GM19328 (cell line): ENCODE results near the gene RECQL.
"Not testable (repeated sequence)": the region's sequence is repeated elsewhere in the genome, so short reads cannot be mapped to it uniquely, and the experiment has no call there.

ENCODE experiments used
- ATAC-seq: cut with Tn5 transposase; IDR thresholded peaks from one replicate; pipeline ENCODE4 v1.9.1; 2021; ENCODE audit warnings: mild to moderate bottlenecking, moderate library complexity; ENCODE audit not compliant: unreplicated experiment

The RECQL gene

GRCh38 chr12:21433525-21433924 is 67.9 kb downstream of the RECQL start:
- ATAC-seq: no peak

GRCh38 chr12:21429994-21430393 is 71.4 kb downstream of the RECQL start:
- no peak for ATAC-seq

GRCh38 chr12:21428241-21428640 is 73.2 kb downstream of the RECQL start:
- no peak for ATAC-seq

- not testable (repeated sequence) for ATAC-seq
These were observed 82.3 kb downstream of the RECQL start for GRCh38 chr12:21419009-21419699.
